KMS-11 (cell line): ENCODE data around the gene TRERF1.

ENCODE experiments used
- H2AFZ ChIP-seq: fragments of 200-600 bp; sonication (generic); 2 replicates; pipeline ENCODE4 v1.6.1; 2016; ENCODE audit warnings: antibody characterized with exemption, mixed run types, low read depth
- H3K27ac ChIP-seq: fragments of 200-600 bp; sonication (generic); 2 replicates; pipeline ENCODE4 v1.6.1; 2016; ENCODE audit warnings: mild to moderate bottlenecking, mixed run types
- H3K27me3 ChIP-seq: fragments of 200-600 bp; sonication (generic); 2 replicates; pipeline ENCODE4 v1.6.1; 2017; ENCODE audit warnings: mild to moderate bottlenecking, low read depth, mixed run types, moderate library complexity; ENCODE audit not compliant: insufficient read depth
- H3K36me3 ChIP-seq: fragments of 200-600 bp; sonication (generic); 2 replicates; pipeline ENCODE4 v1.6.1; 2017; ENCODE audit warnings: mild to moderate bottlenecking, mixed run types; ENCODE audit not compliant: insufficient read depth
- H3K4me1 ChIP-seq: fragments of 200-600 bp; sonication (generic); 2 replicates; pipeline ENCODE4 v1.6.1; 2016; ENCODE audit warnings: mild to moderate bottlenecking, low read depth, mixed run types; ENCODE audit not compliant: poor library complexity, severe bottlenecking
- H3K4me2 ChIP-seq: fragments of 200-600 bp; sonication (generic); 2 replicates; pipeline ENCODE4 v1.7.0; 2016; ENCODE audit warnings: mild to moderate bottlenecking, mixed run types
- H3K4me3 ChIP-seq: fragments of 200-600 bp; sonication (generic); IDR thresholded peaks from 2 replicates; pipeline ENCODE4 v1.6.1; 2017; ENCODE audit warnings: low read depth, low read length, mixed read lengths; ENCODE audit not compliant: insufficient read depth
- H3K79me2 ChIP-seq: fragments of 200-600 bp; sonication (generic); 2 replicates; pipeline ENCODE4 v1.6.1; 2016; ENCODE audit warnings: low read depth, mixed run types; ENCODE audit not compliant: insufficient read depth
- H3K9ac ChIP-seq: fragments of 200-600 bp; sonication (generic); 2 replicates; pipeline ENCODE4 v1.6.1; 2016; ENCODE audit warnings: mild to moderate bottlenecking, mixed run types
- H4K20me1 ChIP-seq: fragments of 200-600 bp; sonication (generic); 2 replicates; pipeline ENCODE4 v1.6.1; 2016; ENCODE audit warnings: mild to moderate bottlenecking, mixed run types; ENCODE audit not compliant: insufficient read depth
- CTCF ChIP-seq: fragments of 200-600 bp; sonication (generic); conservative IDR thresholded peaks from 2 replicates; pipeline ENCODE4 v1.6.1; 2017; ENCODE audit warnings: low read depth, mild to moderate bottlenecking, antibody characterized with exemption, low read length, moderate library complexity, mixed read lengths

Gene TRERF1

GRCh38 chr6:42443312-42444060 lies 8.2 kb downstream of the TRERF1 start:
- Histone ChIP-seq H3K4me3 (no peak overlapping the region), H2AFZ (no peak overlapping the region), H3K4me1 (no peaks in the 10 kb centered on the region)

GRCh38 chr6:42441697-42442081 lies 10.0 kb downstream of the TRERF1 start:
- Histone ChIP-seq H3K27me3 (no peaks in the 10 kb centered on the region), H3K4me2 (no peak overlapping the region), H4K20me1 (no peaks in the 10 kb centered on the region), H3K27ac (no peak overlapping the region), H3K79me2 (peaks cover 6% of the 10 kb centered on the region; the same call in 1 of the 2 replicates), H2AFZ (no peak overlapping the region), H3K4me1 (no peaks in the 10 kb centered on the region), H3K9ac (no peak overlapping the region), H3K4me3 (no peak overlapping the region), H3K36me3 (no peaks in the 10 kb centered on the region)
- no peak for TF ChIP-seq CTCF

More at GRCh38 chr6:42443312-42444060, 8.2 kb downstream of the TRERF1 start:
- Histone ChIP-seq H3K9ac (no peak overlapping the region), H3K79me2 (peaks cover 23% of the 10 kb centered on the region), H4K20me1 (no peaks in the 10 kb centered on the region), H3K4me2 (no peak overlapping the region), H3K27ac (no peak overlapping the region), H3K27me3 (no peaks in the 10 kb centered on the region), H3K36me3 (no peaks in the 10 kb centered on the region)
- no peak for TF ChIP-seq CTCF

- Histone ChIP-seq H3K4me3 (no peak overlapping the region), H3K4me2 (no peak overlapping the region), H4K20me1 (no peaks in the 10 kb centered on the region), H3K79me2 (peaks cover 2% of the 10 kb centered on the region; the same call in 1 of the 2 replicates), H2AFZ (no peak overlapping the region), H3K36me3 (no peaks in the 10 kb centered on the region), H3K9ac (no peak overlapping the region), H3K27ac (no peak overlapping the region), H3K4me1 (no peaks in the 10 kb centered on the region), H3K27me3 (no peaks in the 10 kb centered on the region)
- TF ChIP-seq CTCF = no peak
Measured at GRCh38 chr6:42440778-42441696, 10.7 kb downstream of the TRERF1 start.

GRCh38 chr6:42440027-42440426 lies 11.7 kb downstream of the TRERF1 start:
- H3K4me3 ChIP-seq = no peak overlapping the region
- H3K27me3 ChIP-seq = no peaks in the 10 kb centered on the region
- no peaks in the 10 kb centered on the region; the same call in 1 of the 2 replicates for H3K79me2 ChIP-seq
- no peaks in the 10 kb centered on the region for H3K36me3 ChIP-seq
- no peak for TF ChIP-seq CTCF
- H2AFZ ChIP-seq = no peak overlapping the region
- no peak overlapping the region for H3K27ac ChIP-seq
- H3K9ac ChIP-seq = no peak overlapping the region
- H3K4me2 ChIP-seq = no peak overlapping the region
- no peaks in the 10 kb centered on the region for H4K20me1 ChIP-seq
- H3K4me1 ChIP-seq = no peaks in the 10 kb centered on the region
